SH-SY5Y (cell line): ENCODE results near the gene SERPINB2.

Source experiments
- GATA2 ChIP-seq: IDR thresholded peaks from 2 replicates; pipeline ENCODE4 v1.6.1; 2011; ENCODE audit warnings: mild to moderate bottlenecking, low read depth, low read length
- GATA3 ChIP-seq: IDR thresholded peaks from 2 replicates; pipeline ENCODE4 v1.6.1; 2011; ENCODE audit warnings: low read depth, mild to moderate bottlenecking, low read length, moderate library complexity

- no peak for TF ChIP-seq GATA3
- TF ChIP-seq GATA2 = no peak
These were observed 44.5 kb upstream of the SERPINB2 start for GRCh38 chr18:63843008-63843407.
